Suprapubic skin (tissue), 4 donors: Measurements from ENCODE around the gene DDX27. TPM values are rescaled to one million over a fixed set of nuclear protein-coding genes. Genes with fewer than 3 reads are reported as not detected.
A peak's percentile ranks its signal among the peaks of the same experiment; 100 is the strongest.

Experiments used
- DNase-seq, 2 donors: peaks; one replicate each; pipeline ENCODE4 v3.0.0-alpha.2; 2019; ENCODE audit warnings: low spot score in 2 of 2
- H3K27ac ChIP-seq: fragments of 200-600 bp; sonication (generic); one replicate; pipeline ENCODE4 v1.5.1; 2019
- H3K27me3 ChIP-seq: fragments of 200-600 bp; sonication (generic); one replicate; pipeline ENCODE4 v1.5.1; 2019
- H3K36me3 ChIP-seq: fragments of 200-600 bp; sonication (generic); one replicate; pipeline ENCODE4 v1.5.1; 2019
- H3K4me1 ChIP-seq: fragments of 200-600 bp; sonication (generic); one replicate; pipeline ENCODE4 v1.5.1; 2019
- H3K4me3 ChIP-seq: fragments of 200-600 bp; sonication (generic); one replicate; pipeline ENCODE4 v1.5.1; 2019; ENCODE audit warnings: mild to moderate bottlenecking
- H3K9me3 ChIP-seq: fragments of 200-600 bp; sonication (generic); one replicate; pipeline ENCODE4 v1.5.1; 2019
- EP300 ChIP-seq: sonication (generic); formaldehyde crosslinking; IDR thresholded peaks from one replicate; pipeline ENCODE4 v1.6.1; 2017; ENCODE audit warnings: antibody characterized with exemption
- POLR2A ChIP-seq, 2 donors: fragments of 450-650 bp; IDR thresholded peaks; one replicate each; pipeline ENCODE4 v1.6.1; 2017; ENCODE audit warnings: antibody characterized with exemption in 2 of 2, mild to moderate bottlenecking in 2 of 2, moderate library complexity in 2 of 2
- POLR2AphosphoS5 ChIP-seq, 3 donors: sonication (generic); formaldehyde crosslinking; IDR thresholded peaks; one replicate each; pipeline ENCODE4 v1.6.1; 2017; ENCODE audit warnings: antibody characterized with exemption in 3 of 3
- WGBS: methylation state at CpG from one replicate; pipeline ENCODE4 v1.1.5; 2018; 5-methylcytosine and 5-hydroxymethylcytosine counted together
- total RNA-seq, 4 donors: library from RNA; depleted of rRNA; stranded (reverse); fragments of >200 nt; gene quantifications; one replicate each; pipeline ENCODE4 v1.1.0, GENCODE V29; 2016
- TF ChIP-seq, protein P1 (sequence below), 2 donors: fragments of 200-600 bp in 1 of 2; fragments of 450-650 bp in 1 of 2; sonication (generic) in 1 of 2; IDR thresholded peaks; one replicate each; pipeline ENCODE4 v1.5.1; 2016 to 2019; ENCODE audit warnings: antibody characterized with exemption in 2 of 2, mild to moderate bottlenecking in 1 of 2, moderate library complexity in 1 of 2

The DDX27 gene
- total RNA-seq, 4 donors from 2014 or later, result 29.3 to 49.5 (median 38.0) TPM

DNA sequence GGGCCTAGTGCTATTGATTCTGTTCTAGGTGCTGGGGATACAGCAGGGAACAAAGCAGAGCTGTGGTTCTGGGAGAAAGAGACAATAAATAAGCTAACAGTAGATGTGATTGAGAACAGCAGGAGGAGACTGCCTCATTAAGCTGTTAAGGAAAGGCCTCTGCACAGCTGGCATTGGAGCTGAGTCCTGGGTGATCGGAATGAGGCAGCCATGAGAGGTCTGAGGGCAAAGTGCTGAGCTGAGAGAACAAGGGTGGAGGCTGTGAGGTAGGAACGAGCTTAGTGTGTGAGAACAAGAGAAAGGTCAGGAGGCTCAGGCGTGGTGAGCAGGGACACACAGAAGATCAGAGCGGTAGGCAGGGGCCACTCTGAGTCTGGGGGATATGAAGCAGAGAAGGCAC, 18.3 kb downstream of the DDX27 start:
- H3K4me3 ChIP-seq, result no peak overlapping the region
- no peaks in the 10 kb centered on the region for H3K9me3 ChIP-seq
- no peaks in the 10 kb centered on the region for H3K4me1 ChIP-seq
- 95% methylated on average over 4 of the region's 4 CpGs for WGBS
- DNase-seq, result no peak
- H3K27ac ChIP-seq, result no peak overlapping the region
- peaks cover 93% of the 10 kb centered on the region for H3K36me3 ChIP-seq
- no peaks in the 10 kb centered on the region for H3K27me3 ChIP-seq
- TF ChIP-seq POLR2A (IDR thresholded peaks at IDR 0.05) (no peak), POLR2AphosphoS5 (IDR thresholded peaks at IDR 0.05) (no peak), EP300 (no peak)
- TF ChIP-seq, protein P1, sequence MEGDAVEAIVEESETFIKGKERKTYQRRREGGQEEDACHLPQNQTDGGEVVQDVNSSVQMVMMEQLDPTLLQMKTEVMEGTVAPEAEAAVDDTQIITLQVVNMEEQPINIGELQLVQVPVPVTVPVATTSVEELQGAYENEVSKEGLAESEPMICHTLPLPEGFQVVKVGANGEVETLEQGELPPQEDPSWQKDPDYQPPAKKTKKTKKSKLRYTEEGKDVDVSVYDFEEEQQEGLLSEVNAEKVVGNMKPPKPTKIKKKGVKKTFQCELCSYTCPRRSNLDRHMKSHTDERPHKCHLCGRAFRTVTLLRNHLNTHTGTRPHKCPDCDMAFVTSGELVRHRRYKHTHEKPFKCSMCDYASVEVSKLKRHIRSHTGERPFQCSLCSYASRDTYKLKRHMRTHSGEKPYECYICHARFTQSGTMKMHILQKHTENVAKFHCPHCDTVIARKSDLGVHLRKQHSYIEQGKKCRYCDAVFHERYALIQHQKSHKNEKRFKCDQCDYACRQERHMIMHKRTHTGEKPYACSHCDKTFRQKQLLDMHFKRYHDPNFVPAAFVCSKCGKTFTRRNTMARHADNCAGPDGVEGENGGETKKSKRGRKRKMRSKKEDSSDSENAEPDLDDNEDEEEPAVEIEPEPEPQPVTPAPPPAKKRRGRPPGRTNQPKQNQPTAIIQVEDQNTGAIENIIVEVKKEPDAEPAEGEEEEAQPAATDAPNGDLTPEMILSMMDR (IDR thresholded peaks at IDR 0.05), result no peak

DNA sequence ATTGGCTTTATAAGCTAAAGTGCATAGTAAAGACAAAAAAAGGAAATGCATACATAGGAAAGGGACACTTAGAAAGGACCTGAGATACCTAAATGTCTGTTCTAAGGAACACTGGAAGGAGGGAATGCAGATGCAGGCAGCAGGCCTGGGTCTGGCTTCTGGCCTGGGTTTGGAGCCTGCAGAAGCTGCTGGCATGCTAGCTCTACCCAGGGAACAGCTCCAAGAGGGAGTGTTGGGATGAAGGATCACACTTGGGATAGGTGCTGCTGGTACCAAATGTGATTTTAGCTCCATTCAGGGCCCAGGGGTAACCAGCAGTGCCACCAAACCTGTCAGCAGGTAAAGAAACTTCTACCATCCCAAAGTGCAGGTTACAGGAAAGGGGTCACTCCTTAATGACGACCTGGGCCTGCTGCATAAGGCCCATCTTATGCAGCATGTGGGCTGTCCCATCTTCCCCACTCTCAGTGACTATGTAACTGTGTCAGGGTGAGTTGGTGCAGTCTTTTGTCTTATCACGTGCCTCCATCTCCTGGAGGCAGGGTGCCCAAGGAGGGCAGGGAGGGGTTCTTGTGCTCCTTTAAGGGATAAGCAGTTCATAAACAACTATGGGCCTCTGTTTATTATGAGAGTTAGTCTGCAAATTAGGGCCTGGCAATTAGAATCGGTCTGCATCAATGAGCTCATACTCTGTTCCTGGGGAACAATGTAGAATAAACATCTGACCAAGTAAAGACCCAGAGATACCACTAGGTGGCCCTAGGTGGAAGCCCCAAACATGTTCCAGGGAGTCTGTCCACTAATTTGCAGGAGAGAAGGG, 26.9 kb downstream of the DDX27 start:
- Histone ChIP-seq H3K27ac (no peak overlapping the region), H3K27me3 (no peaks in the 10 kb centered on the region), H3K9me3 (no peaks in the 10 kb centered on the region), H3K36me3 (peaks cover 95% of the 10 kb centered on the region), H3K4me1 (peaks cover 20% of the 10 kb centered on the region), H3K4me3 (no peak overlapping the region)
- DNase-seq, result no peak
- TF ChIP-seq, protein P1 (IDR thresholded peaks at IDR 0.05), result peak; percentile 8 to 52
- TF ChIP-seq POLR2AphosphoS5 (IDR thresholded peaks at IDR 0.05), result no peak
- 31% methylated on average over 2 of the region's 3 CpGs for WGBS

DNA sequence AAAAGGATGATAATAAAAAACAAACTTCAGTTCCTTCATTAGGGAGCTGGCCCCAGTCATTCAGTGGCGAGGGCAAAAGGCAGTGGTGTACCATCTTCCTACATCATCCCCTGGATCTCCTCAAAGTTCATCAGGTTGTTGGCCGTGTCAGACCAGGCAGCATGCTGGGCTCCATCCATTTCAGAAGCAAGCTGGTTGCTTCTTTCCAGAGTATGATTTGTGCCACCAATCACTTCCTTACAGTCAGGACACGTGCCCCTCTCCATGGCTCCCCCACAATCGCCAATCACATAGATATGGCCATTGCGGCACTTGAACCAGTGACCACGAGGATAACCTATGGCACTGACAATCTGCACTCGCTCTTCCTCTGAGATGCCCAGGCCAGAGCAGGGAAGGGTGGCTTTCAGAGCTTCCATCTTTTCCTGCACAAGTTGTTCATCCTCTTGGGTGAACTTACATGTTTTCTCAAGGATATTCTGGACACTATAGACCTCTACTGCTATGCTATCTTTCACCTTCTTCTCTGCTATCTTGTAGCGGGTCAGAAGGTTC, 28.0 kb downstream of the DDX27 start:
- peaks cover 97% of the 10 kb centered on the region for H3K36me3 ChIP-seq
- peaks cover 20% of the 10 kb centered on the region for H3K4me1 ChIP-seq
- no peaks in the 10 kb centered on the region for H3K27me3 ChIP-seq
- H3K9me3 ChIP-seq, result no peaks in the 10 kb centered on the region
- no peak overlapping the region for H3K4me3 ChIP-seq
- TF ChIP-seq POLR2A (IDR thresholded peaks at IDR 0.05) (no peak), POLR2AphosphoS5 (IDR thresholded peaks at IDR 0.05) (no peak), EP300 (no peak)
- TF ChIP-seq, protein P1 (IDR thresholded peaks at IDR 0.05), result no peak
- H3K27ac ChIP-seq, result no peak overlapping the region
- DNase-seq, result no peak
- 92% methylated on average over 8 of the region's 8 CpGs for WGBS

DNA sequence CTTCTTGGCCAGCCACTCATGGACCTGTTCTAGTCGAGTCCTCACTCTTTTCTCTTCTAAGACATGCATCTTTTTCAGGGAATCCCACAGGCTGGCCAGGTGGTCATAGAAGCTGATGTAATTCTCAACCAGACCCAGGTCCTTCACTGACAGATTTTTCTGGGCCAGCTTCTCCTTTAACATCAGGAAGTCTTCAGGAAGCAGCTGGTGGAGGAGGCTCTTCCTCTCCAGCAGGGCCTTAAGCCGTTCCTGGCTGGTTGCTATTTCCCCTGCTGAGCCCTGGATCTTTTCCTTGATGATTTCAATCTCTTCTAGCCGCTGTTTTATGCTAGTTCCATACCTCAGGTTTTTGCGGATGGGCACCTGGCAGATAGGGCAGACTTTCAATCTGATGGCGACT, 28.6 kb downstream of the DDX27 start:
- no peak for DNase-seq

DNA sequence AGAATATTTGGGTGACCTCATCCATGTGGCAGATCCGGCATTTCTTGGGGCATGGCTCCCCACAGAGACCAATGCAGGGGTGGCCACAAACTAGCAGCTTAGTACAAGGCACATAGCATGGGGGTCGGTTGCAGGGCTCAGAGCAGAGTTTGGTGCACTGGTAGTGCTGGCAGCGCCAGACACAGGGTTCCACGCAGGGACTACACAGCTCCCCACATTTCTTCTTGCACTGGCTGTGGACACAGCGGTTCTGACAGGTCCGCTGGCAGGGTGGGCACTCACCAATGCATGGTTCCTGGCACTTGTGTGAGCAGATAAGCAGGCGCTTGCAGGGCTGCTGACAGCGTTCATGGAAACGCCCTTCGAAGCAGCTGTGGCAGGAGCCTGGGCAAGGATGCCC, 29.1 kb downstream of the DDX27 start:
- TF ChIP-seq EP300 (no peak), POLR2AphosphoS5 (IDR thresholded peaks at IDR 0.05) (no peak), POLR2A (IDR thresholded peaks at IDR 0.05) (no peak)
- TF ChIP-seq, protein P1 (IDR thresholded peaks at IDR 0.05), result no peak
- no peaks in the 10 kb centered on the region for H3K27me3 ChIP-seq
- H3K27ac ChIP-seq, result no peak overlapping the region
- H3K36me3 ChIP-seq, result peaks cover 97% of the 10 kb centered on the region
- H3K4me3 ChIP-seq, result no peak overlapping the region
- peaks cover 20% of the 10 kb centered on the region for H3K4me1 ChIP-seq
- no peaks in the 10 kb centered on the region for H3K9me3 ChIP-seq
- DNase-seq, result no peak
- 79% methylated on average over 2 of the region's 10 CpGs for WGBS

More for the DNA sequence above, 28.6 kb downstream of the DDX27 start:
- Histone ChIP-seq H3K9me3 (no peaks in the 10 kb centered on the region), H3K4me3 (no peak overlapping the region), H3K36me3 (peaks cover 97% of the 10 kb centered on the region), H3K27ac (no peak overlapping the region), H3K4me1 (peaks cover 20% of the 10 kb centered on the region), H3K27me3 (no peaks in the 10 kb centered on the region)
- TF ChIP-seq POLR2AphosphoS5 (IDR thresholded peaks at IDR 0.05) (no peak), POLR2A (IDR thresholded peaks at IDR 0.05) (no peak), EP300 (no peak)
- TF ChIP-seq, protein P1 (IDR thresholded peaks at IDR 0.05), result no peak
- WGBS, result 69% methylated on average over 5 of the region's 5 CpGs
